Skeletal muscle cell (primary cell): ENCODE measurements around the gene CBX4.

Experiments
- DNase-seq: peaks from one replicate; pipeline ENCODE4 v3.0.0-alpha.2; 2010; ENCODE audit warnings: low read depth
- H3K4me3 ChIP-seq: 2 replicates; pipeline ENCODE4 v1.5.1; 2011; ENCODE audit warnings: low read depth, mild to moderate bottlenecking, control low read depth, low read length, moderate library complexity

Gene CBX4

DNA sequence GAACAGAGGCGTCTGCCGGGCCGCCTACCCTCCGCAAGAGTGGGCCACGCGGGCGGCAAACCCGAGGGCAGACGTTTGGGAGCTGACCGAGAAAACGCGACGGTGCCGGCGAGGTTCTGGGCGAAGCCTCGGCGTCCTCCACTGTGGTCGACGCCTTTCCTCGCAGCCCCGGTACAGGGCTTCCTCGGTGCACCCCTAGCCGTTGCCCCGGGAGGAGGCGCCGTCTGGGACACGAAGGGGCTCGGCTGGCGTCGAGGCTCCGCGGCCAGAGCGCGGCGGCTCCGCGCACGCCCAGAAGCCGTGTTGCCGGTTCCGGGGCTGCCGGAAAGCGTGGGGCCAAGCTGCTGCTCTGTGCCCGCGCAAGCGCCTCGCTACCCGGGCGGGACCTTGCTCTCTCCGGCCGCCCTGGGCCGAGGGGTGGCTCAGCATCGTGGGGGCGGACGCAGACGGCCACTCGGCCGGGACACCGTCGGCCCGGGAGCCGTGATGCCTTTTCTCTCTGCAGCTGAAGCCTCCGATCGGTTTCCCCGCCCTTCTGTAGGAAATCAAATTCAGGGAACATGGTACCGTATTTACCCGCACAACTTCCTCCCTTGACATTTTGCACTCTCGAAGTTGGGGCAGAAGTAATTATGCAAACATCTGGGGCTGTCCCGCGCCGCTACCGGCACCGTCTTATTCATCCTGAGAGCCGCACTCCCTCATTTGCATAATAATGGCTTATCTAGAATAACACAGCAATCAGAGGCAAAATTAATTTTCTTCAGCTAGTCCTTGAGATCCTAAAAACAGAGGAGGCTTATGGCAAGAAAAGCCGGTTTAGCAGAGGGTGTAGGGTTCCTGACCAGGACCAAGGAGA, 35.0 kb downstream of the CBX4 start:
- peak overlapping the region; percentile 23 for H3K4me3 ChIP-seq
- DNase-seq, result no peak

DNA sequence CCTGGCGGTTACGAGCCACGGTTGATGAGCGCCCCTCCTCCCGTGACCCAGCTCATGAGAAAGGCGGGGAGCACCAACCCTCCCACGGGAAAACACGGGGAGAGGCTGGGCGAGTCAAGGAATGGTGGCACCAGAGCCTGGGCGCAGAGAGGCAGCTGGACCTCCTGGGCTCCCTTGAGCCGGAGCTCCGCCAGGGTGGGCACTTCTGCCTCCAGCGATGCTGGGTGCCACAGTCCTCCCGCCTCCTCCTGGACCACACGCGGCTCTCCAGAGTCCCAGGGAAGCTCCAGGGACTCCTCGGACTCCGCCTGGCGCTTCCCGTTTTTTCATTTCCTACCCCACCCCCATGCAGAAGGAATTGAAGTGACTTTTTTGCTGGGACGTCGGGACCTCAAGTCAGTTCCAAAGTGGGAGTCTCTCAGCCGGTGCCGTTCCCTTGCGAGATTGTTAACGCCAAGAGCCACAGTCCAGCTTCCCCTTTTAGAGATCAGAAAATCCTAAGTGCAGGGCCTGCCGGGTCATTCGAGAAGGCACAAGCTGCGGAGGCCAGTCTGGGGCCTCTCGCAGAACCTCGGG, 35.7 kb downstream of the CBX4 start:
- DNase-seq, result no peak
- no peak overlapping the region for H3K4me3 ChIP-seq

DNA sequence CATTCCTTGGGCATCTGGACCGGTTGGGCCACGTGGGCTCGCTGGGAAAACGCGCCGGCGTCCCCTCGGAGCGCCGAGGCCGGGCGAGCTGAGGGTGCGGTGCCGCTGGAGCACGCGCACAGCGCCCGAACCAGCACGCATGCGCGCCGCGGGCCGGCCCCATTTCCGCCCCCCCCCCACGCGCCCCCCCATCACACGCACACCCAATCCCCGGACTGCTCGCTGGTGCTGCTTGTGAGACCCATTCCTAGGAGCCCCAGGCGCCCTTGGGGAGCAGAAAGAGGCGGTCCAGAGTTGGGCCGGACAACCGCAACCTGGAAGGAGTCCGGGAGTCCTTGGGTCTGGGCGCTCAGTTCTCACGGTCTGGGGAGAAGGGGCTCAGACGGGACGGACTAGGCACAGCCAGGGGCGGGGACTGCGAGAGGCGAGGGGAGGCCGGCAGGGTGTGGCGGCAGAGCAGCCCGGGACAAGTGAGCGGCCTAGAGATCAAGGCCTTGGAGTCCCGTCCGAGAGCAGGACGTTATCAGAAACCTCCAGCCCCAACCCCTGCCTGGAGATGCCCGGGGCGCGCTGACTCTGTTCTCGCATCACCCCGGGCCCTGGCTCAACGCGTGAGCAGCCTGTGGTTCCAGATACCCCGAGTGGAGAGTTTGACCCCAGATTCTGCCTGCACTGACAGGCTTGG, 36.4 kb downstream of the CBX4 start:
- no peak for DNase-seq
- no peak overlapping the region for H3K4me3 ChIP-seq

DNA sequence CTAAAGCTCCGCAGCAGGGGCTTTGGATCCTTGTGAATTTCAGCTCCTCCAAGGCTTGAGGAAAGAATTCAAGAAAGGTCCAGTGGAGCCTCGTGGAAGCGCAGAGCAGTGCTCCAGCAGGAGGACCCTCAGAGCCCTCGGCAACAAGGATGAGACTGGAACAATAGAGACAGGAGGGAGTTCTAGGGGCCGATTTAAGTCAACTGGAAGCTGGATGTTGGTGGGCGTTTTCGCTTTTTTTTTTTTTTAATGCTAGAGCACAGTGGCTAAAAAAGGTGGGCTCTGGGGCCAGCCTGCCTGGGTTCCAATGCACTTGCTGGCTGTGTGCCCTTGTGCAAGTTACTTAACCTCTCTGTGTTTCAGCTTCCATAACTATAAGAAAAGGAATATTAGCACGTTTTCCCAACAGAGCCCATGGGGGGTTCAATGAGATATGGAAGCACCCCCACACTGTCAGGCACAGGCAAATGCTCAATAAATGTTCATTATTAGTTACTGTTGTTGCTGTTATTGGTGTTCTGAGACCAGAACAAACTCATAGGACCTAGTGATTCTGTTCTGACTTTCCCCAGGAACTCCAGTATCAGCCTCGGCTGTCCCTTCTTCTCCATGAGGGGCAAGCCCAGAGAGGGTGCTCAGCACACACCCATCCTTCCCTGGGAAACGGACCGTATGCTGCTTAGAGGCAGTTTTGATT, 37.1 kb downstream of the CBX4 start:
- DNase-seq, result no peak
- H3K4me3 ChIP-seq, result no peak overlapping the region

DNA sequence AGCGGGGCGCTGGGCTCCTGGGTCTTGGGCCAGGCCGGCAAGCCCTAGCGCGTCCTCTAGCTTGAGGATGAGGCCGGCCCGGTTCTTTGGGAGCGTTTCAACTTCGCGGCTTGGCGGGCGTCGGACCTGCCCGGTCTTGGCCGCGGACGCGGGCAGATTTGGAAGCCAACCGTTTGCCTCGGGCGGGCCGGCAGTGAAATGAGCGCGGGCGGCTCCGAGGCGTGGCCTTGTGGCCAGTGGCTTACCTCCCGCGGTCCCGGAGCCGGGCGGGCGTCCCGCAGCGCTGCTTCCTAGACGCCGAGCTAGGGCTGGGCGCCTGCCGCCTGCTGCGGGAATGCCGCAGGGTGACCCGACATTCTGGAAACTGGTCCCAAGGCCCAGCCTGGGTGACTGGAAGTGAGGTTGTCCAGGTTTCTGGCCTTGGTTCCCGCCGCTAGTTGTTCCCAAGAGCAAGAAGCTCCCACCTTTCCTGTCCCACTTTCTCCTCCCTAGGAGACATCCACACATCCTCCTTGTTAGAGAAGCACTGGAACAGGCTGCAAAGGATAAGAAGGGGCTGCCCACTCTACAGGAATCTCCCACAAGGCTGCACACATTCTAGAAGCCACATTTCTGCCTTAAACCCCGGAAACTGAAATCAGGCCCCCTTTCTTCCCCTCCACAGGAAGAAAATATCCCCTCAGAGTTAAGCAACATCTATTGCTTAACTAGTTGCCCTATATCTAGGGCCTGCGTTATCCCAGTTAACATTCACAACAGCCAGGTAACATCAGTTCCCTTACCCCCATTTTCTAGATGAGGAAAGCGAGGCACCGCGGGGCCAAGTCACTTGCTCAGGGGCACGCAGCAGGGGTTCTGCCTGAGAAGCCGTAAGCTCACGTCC, 37.8 kb downstream of the CBX4 start:
- no peak for DNase-seq
- H3K4me3 ChIP-seq, result no peak overlapping the region

- H3K4me3 ChIP-seq, result no peak overlapping the region
Measured at GRCh38 chr17:79800325-79801155, 38.7 kb downstream of the CBX4 start.

GRCh38 chr17:79799538-79800324, 39.5 kb downstream of the CBX4 start:
- DNase-seq, result no peak
- no peak overlapping the region for H3K4me3 ChIP-seq

More at GRCh38 chr17:79800325-79801155, 38.7 kb downstream of the CBX4 start:
- DNase-seq, result no peak

- no peak overlapping the region for H3K4me3 ChIP-seq
- no peak for DNase-seq
Measured at GRCh38 chr17:79799174-79799537, 40.1 kb downstream of the CBX4 start.

- H3K4me3 ChIP-seq, result peak overlapping the region; percentile 52
- DNase-seq, result no peak
Measured at GRCh38 chr17:79798299-79799173, 40.7 kb downstream of the CBX4 start.

DNA sequence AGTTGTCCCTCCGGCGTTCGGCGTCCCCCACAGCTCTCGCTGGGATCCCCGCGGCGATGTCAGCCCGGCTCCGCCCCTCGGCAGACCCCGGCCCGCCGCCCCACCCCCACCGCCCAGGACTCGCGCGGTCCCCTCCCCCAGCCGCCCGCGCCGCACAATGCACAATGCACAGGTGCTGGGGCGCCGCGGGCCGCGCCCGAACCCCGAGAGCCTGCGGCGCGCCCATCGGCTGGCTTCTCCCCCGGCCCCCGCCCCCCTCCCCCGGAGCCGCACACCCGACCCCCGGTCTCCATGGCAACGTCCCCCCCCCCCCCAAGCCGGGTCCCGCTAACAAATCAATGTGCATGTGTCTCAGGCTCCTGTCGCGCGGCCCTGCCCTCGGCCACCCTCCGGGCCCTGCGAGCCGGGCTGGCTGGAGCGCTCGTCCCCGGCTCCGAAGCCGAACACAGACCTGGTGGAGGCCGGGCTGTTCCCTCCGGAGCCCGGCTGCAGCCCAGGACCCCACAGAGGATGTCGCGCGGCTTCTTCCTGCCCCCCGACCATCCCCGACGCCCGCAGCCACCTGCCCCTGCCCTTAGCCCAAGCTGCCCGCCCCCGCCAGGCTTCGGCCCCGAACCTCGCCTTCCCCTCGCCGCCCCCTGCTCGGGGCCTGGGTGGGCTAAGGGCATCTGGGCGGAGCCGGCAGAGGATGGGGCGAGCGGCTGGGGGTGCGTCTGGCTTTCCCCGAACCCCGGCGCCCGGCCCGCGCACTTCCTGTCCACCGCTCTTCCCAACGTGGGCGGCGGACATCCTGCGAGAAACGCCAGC, 41.5 kb downstream of the CBX4 start:
- no peak for DNase-seq
- peak overlapping the region; percentile 52 for H3K4me3 ChIP-seq

- peak within 1 kb of the TSS; percentile 74 for H3K4me3 ChIP-seq
- DNase-seq, result peak; percentile 97
Measured at GRCh38 chr17:79796763-79797491, 42.3 kb downstream of the CBX4 start, which contains the start of gene CBX8. Gene CBX8, minus strand, starts transcription at chr17:79797077. Its CDS starts 79 bp downstream, at chr17:79796998.

DNA sequence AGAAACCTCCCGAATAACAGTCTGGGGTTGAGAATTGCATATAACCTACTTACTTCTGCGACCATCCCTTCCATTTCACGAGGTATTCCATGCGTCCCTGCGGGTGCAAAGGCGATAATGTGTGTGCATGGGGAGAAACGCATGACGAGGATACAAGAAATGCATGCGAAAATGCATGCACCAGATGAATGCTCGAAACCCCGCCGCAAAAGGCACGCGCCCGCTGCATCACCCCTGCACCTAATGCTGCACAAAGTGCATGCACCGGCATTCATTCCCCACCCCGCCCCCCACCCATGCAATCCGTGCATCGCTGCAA, 42.8 kb downstream of the CBX4 start:
- no peak for DNase-seq
- H3K4me3 ChIP-seq, result peak overlapping the region; percentile 74

GRCh38 chr17:79795795-79796443, 43.3 kb downstream of the CBX4 start:
- DNase-seq, result no peak
- H3K4me3 ChIP-seq, result peak overlapping the region; percentile 74

GRCh38 chr17:79794659-79795511, 44.4 kb downstream of the CBX4 start:
- H3K4me3 ChIP-seq, result no peak overlapping the region
- no peak for DNase-seq
